Measurements from ENCODE around the gene TAF11L9.
"Not testable (repeated sequence)": the region's sequence is repeated elsewhere in the genome, so short reads cannot be mapped to it uniquely, and the experiment has no call there.

TAF11L9 gene

DNA sequence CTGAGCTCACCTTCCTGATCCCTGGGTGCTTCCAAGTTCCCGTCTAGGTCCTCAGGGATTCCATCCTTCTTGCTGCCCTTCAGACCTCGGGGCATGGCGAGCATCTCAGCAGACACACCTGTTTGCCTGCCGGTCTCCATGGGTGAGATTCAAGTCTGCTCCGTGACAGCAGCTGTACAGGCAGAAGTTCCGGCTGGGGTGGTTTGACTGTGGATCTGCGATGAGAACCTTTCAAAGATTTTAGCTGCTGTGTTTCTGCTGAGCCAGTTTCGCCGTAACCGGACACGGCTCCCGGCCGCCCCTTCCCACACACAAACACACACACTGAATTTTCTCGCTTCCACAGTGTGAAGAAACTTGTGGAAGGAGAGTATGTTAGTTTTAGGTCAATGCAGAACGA lies at the start of gene TAF11L9:
TSS of gene TAF11L9 (minus strand) at position 140 of the 400 bp plus-strand sequence.
- DNase-seq = not testable (repeated sequence)

DNA sequence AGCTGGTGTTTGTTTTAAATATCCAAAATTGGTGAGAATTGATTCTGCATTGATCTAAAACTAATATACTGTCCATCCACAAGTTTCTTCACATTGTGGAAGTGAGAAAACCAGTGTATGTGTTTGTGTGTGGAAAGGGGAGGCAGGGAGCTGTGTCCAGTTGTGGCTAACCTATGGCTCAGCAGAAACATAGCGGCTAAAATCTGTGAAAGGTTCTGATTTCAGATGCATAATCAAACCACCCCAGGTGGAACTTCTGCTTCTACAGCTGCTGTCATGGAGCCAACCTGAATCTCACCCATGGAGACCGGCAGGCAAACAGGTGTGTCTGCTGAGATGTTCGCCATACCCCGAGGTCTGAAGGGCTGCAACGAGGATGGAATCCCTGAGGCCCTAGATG lies 40.0 kb upstream of the TAF11L9 start, which contains the start of gene TAF11L14:
TSS of gene TAF11L14 (plus strand) at position 301 of the 400 bp plus-strand sequence.
- no peak for DNase-seq

DNA sequence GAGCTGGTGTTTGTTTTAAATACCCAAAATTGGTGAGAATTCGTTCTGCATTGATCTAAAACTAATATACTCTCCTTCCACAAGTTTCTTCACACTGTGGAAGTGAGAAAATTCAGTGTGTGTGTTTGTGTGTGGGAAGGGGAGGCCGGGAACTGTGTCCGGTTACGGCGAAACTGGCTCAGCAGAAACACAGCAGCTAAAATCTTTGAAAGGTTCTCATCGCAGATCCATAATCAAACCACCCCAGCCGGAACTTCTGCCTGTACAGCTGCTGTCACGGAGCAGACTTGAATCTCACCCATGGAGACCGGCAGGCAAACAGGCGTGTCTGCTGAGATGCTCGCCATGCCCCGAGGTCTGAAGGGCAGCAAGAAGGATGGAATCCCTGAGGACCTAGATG lies 37.6 kb upstream of the TAF11L9 start, which contains the start of gene TAF11L13:
TSS of gene TAF11L13 (plus strand) at position 301 of the 400 bp plus-strand sequence.
- DNase-seq = not testable (repeated sequence)

DNA sequence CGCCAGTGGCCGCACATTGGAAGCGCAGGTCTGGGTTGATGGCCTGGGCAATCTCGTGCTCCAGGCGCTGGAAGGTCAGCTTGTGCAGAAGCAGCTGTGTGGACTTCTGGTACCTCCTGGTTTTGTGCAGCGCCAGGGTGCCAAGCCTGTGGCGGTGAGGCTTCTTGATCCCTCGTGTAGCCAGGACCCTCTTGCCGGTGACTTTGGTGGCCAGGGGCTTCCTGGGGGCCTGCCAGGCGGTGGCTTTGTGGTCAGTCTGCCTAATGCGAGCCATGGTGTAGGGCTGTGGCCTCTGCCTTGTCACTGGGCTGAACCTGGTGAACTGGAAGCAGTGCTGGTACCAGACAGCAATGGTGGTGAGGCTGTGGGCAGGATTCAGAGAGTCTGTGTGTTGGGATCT lies 31.5 kb upstream of the TAF11L9 start:
- no peak for DNase-seq

DNA sequence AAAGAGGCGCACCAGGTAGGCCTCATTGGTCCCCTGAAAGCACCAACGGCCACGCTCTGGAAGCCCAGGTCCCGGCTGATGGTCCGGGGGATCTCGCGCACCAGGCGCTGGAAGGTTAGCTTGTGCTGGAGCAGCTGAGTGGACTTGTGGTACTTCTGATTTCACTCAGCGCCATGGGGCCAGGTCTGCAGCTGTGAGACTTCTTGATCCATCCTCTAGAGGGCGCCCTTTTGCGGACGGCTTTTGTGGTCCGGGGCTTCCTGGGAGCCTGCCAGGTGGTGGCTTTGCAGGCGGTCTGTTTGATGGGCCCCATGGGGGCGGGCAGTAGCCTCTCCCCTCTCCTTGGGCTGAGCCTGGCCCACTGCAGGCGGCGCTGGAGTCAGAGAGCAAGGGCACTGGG lies 26.4 kb upstream of the TAF11L9 start:
- peak; percentile 27 for DNase-seq

DNA sequence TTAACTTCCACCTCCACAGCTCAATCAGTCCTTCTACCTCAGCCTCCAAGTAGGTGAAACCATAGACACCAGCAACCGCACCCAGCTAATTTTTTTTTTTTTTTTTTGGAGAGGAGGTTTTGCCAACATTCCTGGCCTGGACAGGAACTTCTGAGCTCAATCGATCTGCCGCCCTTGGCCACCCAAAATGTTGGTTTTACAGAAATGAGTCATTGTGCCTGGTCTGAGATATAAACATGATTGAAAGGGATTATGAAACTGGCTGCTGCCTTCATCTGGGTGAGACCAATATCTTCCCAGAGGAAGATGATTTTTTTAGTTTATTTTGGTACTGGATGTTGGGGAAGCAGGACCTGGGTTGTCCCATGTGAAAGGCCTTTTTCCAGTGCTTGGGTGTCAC lies 25.2 kb upstream of the TAF11L9 start:
- DNase-seq = no peak

DNA sequence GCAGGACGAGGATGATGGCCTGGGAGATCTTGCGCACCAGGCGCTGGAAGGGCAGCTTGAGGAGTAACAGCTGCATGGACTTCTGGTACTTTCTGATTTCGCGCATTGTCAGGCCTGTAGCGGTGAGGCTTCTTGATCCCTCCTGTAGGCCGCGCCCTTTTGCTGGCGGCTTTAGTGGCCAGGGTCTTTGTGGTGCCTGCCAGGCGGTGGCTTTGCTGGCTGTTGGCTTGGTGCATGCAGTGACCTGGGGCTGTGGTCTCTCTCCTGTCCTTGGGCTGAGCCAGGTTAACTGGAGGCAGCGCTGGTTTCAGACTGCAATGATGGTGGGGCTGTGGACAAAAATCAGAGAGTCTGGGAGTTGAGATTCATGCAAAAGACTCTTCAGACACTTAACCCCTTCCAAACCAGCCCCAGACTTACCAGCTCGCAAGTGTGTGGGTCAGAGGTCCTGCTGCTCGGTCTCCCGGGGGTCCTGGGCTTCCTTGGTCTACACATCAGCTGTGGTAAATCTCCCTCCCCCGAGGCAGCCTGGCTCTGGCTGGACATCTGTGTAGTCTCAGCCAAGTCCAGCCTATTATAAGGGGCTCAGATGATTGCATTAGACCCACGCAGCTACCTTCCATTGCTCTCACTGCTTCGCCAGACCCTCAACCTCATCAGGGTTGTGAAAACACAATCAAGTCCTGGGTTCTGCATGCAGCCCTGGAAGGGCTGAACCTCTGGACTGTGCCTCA lies 20.8 kb upstream of the TAF11L9 start:
- no peak for DNase-seq

DNA sequence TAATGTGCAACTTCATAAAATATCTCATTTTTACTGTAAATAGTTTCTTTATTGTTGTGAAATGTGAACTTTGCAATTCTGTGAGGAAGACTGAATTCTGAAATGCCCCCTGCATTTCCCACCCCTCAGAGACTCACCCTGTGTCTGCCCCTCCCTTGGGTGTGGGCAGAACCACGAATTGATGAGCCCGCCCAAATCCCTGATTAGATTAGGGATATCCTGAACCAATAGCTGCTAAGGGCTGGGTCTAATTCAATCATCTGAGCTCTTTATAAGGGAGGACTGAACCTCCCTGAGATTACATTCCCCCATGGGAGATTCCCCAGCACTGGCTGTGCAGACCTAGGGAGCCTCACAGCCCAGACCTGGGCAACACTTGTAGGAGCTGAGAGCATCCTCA lies 15.9 kb upstream of the TAF11L9 start, which contains the start of gene TAF11L12:
TSS of gene TAF11L12 (plus strand) at position 301 of the 400 bp plus-strand sequence.
- DNase-seq = not testable (repeated sequence)

DNA sequence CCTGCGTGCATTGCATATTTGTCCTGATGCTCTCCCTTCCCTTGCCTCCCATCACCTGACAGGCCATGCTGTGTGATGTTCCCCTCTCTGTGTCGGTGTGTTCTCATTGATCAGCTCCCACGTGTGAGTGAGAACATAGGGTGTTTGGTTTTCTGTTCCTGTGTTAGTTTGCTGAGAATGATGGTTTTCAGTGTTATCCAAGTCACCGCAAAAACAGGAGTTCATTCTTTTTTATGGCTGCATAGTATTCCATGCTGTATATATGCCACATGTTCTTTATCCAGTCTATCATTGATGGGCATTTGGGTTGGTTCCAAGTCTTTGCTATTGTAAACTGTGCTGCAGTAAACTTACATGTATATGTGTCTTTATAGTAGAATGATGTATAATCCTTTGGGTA lies 13.3 kb upstream of the TAF11L9 start:
- DNase-seq = not testable (repeated sequence)

DNA sequence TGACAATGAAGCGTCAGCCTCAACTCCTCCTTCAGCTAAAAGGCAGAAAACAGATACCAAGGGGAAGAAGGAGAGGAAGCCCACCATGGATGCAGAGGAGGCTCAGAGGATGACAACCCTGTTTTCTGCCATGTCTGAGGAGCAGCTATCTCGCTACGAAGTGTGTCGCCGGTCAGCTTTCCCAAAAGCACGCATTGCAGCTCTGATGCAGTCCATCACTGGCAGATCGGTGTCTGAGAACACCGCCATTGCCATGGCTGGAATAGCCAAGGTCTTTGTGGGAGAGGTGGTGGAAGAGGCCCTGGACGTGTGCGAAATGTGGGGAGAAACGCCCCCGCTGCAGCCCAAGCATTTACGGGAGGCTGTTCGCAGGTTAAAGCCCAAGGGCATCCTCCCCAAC lies 10.8 kb upstream of the TAF11L9 start:
- DNase-seq = no peak

DNA sequence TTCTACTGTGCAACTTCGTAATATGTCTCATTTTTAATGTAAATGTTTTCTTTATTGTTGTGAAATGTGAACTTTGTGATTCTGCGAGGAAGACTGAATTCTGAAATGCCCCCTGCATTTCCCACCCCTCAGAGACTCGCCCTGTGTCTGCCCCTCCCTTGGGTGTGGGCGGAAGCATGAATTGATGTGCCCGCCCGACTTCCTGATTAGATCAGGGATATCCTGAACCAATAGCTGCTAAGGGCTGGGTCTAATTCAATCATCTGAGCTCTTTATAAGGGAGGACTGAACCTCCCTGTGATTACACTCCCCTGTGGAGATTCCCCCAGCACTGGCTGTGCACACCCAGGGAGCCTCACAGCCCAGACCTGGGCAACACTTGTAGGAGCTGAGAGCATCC lies 9.7 kb upstream of the TAF11L9 start, which contains the start of gene TAF11L11:
TSS of gene TAF11L11 (plus strand) at position 304 of the 400 bp plus-strand sequence.
- not testable (repeated sequence) for DNase-seq

DNA sequence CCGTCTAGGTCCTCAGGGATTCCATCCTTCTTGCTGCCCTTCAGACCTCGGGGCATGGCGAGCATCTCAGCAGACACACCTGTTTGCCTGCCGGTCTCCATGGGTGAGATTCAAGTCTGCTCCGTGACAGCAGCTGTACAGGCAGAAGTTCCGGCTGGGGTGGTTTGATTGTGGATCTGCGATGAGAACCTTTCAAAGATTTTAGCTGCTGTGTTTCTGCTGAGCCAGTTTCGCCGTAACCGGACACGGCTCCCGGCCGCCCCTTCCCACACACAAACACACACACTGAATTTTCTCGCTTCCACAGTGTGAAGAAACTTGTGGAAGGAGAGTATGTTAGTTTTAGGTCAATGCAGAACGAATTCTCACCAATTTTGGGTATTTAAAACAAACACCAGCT lies 3.5 kb upstream of the TAF11L9 start, which contains the start of gene TAF11L10:
TSS of gene TAF11L10 (minus strand) at position 101 of the 400 bp plus-strand sequence.
- DNase-seq = not testable (repeated sequence)

DNA sequence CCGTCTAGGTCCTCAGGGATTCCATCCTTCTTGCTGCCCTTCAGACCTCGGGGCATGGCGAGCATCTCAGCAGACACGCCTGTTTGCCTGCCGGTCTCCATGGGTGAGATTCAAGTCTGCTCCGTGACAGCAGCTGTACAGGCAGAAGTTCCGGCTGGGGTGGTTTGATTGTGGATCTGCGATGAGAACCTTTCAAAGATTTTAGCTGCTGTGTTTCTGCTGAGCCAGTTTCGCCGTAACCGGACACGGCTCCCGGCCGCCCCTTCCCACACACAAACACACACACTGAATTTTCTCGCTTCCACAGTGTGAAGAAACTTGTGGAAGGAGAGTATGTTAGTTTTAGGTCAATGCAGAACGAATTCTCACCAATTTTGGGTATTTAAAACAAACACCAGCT lies 3.3 kb downstream of the TAF11L9 start, which contains the start of gene TAF11L8:
TSS of gene TAF11L8 (minus strand) at position 101 of the 400 bp plus-strand sequence.
- not testable (repeated sequence) for DNase-seq

DNA sequence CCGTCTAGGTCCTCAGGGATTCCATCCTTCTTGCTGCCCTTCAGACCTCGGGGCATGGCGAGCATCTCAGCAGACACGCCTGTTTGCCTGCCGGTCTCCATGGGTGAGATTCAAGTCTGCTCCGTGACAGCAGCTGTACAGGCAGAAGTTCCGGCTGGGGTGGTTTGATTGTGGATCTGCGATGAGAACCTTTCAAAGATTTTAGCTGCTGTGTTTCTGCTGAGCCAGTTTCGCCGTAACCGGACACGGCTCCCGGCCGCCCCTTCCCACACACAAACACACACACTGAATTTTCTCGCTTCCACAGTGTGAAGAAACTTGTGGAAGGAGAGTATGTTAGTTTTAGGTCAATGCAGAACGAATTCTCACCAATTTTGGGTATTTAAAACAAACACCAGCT lies 8.5 kb downstream of the TAF11L9 start, which contains the start of gene TAF11L7:
TSS of gene TAF11L7 (minus strand) at position 101 of the 400 bp plus-strand sequence.
- DNase-seq = not testable (repeated sequence)

Measured in NCI-H1436 (cell line).